ENCODE results near the gene MICU1.

- no peak for TF ChIP-seq POLR2AphosphoS5 (IDR thresholded peaks at IDR 0.05)
- TF ChIP-seq, protein P1, sequence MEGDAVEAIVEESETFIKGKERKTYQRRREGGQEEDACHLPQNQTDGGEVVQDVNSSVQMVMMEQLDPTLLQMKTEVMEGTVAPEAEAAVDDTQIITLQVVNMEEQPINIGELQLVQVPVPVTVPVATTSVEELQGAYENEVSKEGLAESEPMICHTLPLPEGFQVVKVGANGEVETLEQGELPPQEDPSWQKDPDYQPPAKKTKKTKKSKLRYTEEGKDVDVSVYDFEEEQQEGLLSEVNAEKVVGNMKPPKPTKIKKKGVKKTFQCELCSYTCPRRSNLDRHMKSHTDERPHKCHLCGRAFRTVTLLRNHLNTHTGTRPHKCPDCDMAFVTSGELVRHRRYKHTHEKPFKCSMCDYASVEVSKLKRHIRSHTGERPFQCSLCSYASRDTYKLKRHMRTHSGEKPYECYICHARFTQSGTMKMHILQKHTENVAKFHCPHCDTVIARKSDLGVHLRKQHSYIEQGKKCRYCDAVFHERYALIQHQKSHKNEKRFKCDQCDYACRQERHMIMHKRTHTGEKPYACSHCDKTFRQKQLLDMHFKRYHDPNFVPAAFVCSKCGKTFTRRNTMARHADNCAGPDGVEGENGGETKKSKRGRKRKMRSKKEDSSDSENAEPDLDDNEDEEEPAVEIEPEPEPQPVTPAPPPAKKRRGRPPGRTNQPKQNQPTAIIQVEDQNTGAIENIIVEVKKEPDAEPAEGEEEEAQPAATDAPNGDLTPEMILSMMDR (IDR thresholded peaks at IDR 0.05): no peak
- no peak for TF ChIP-seq POLR2A (IDR thresholded peaks at IDR 0.05)
Measured at GRCh38 chr10:72639441-72639873, 13.6 kb upstream of the MICU1 start.
